DND-41 (cell line): ENCODE data around the gene CEMIP.

Experiments used
- ATAC-seq: fragments of 200-7000 bp; cut with Tn5 transposase; 3 replicates; pipeline ENCODE4 v1.9.1; 2021; ENCODE audit warnings: low read depth; ENCODE audit not compliant: insufficient read depth
- DNase-seq: peaks from one replicate; pipeline ENCODE4 v3.0.0-alpha.2; 2020
- H2AFZ ChIP-seq: 2 replicates; pipeline ENCODE4 v1.6.0; 2012; ENCODE audit warnings: low read depth, low read length
- H3K27ac ChIP-seq: 2 replicates; pipeline ENCODE4 v1.5.1; 2012; ENCODE audit warnings: low read length, inconsistent platforms
- H3K27me3 ChIP-seq: fragments of 200-600 bp; sonication (generic); 2 replicates; pipeline ENCODE4 v1.6.0; 2012; ENCODE audit warnings: low read length, mild to moderate bottlenecking, inconsistent platforms; ENCODE audit not compliant: insufficient read depth, poor library complexity
- H3K36me3 ChIP-seq: 2 replicates; pipeline ENCODE4 v1.5.1; 2012; ENCODE audit warnings: low read length, inconsistent platforms; ENCODE audit not compliant: insufficient read depth
- H3K4me1 ChIP-seq: 2 replicates; pipeline ENCODE4 v1.5.1; 2012; ENCODE audit warnings: mild to moderate bottlenecking, low read length; ENCODE audit not compliant: insufficient read depth
- H3K4me2 ChIP-seq: 2 replicates; pipeline ENCODE4 v1.6.0; 2012; ENCODE audit warnings: mild to moderate bottlenecking, moderate library complexity, low read length, inconsistent platforms; ENCODE audit not compliant: insufficient read depth
- H3K4me3 ChIP-seq, 2 experiments: fragments of 200-600 bp in 1 of 2; shearing (Covaris generic) in 1 of 2; 2 replicates each; pipeline ENCODE4 v1.5.1; 2012 to 2016; ENCODE audit warnings: inconsistent platforms in 2 of 2, low read length in 2 of 2, mild to moderate bottlenecking in 2 of 2, low read depth in 1 of 2, moderate library complexity in 1 of 2
- H3K79me2 ChIP-seq: 2 replicates; pipeline ENCODE4 v1.6.0; 2012; ENCODE audit warnings: low read length, inconsistent platforms; ENCODE audit not compliant: insufficient read depth
- H3K9ac ChIP-seq: 2 replicates; pipeline ENCODE4 v1.6.0; 2012; ENCODE audit warnings: low read depth, mild to moderate bottlenecking, inconsistent platforms, low read length, moderate library complexity
- H3K9me3 ChIP-seq: 2 replicates; pipeline ENCODE4 v1.5.1; 2012; ENCODE audit warnings: low read length, moderate library complexity, mild to moderate bottlenecking, inconsistent platforms; ENCODE audit not compliant: insufficient read depth, severe bottlenecking
- H4K20me1 ChIP-seq: 2 replicates; pipeline ENCODE4 v1.6.0; 2012; ENCODE audit warnings: low read length; ENCODE audit not compliant: insufficient read depth
- EZH2 ChIP-seq: IDR thresholded peaks from 3 replicates; pipeline ENCODE4 v1.6.1; 2012; ENCODE audit warnings: borderline replicate concordance, low read depth, mild to moderate bottlenecking, moderate library complexity, low read length, inconsistent platforms; ENCODE audit not compliant: severe bottlenecking
- TF ChIP-seq, protein P1 (sequence below): IDR thresholded peaks from 2 replicates; pipeline ENCODE4 v1.5.1; 2012; ENCODE audit warnings: borderline replicate concordance, low read length, moderate library complexity, mild to moderate bottlenecking; ENCODE audit not compliant: poor library complexity, severe bottlenecking; ENCODE audit errors: extremely low read depth

CEMIP gene

DNA sequence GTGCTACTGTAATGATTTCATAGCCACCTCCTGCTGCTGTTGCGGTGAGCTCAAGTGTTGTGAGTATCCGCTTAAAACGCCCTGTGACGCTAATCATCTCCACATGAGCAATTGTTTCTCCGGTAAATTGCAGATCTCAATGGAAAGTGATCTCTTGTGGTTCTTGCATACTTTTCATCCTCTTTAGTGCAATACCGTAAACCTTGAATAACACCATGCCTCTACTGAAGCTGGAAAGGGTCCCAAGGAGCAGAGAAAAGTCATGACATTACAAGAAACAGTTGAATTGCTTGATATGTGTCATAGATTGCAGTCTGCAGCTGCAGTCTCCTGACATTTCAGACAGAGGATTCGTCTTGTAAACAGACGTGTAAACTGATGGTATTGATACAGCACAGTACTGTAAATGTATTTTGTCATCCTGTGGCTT is 6.0 kb upstream of the CEMIP start:
- Histone ChIP-seq H3K4me1 (no peaks in the 10 kb centered on the region), H3K79me2 (no peaks in the 10 kb centered on the region), H3K9me3 (no peaks in the 10 kb centered on the region), H3K4me2 (no peak overlapping the region), H3K27ac (no peak overlapping the region), H3K9ac (no peak overlapping the region), H3K27me3 (no peaks in the 10 kb centered on the region), H3K36me3 (no peaks in the 10 kb centered on the region), H3K4me3 (no peak overlapping the region), H4K20me1 (no peaks in the 10 kb centered on the region; the same call in 1 of the 2 replicates), H2AFZ (no peak overlapping the region)
- TF ChIP-seq EZH2 = no peak
- TF ChIP-seq, protein P1, sequence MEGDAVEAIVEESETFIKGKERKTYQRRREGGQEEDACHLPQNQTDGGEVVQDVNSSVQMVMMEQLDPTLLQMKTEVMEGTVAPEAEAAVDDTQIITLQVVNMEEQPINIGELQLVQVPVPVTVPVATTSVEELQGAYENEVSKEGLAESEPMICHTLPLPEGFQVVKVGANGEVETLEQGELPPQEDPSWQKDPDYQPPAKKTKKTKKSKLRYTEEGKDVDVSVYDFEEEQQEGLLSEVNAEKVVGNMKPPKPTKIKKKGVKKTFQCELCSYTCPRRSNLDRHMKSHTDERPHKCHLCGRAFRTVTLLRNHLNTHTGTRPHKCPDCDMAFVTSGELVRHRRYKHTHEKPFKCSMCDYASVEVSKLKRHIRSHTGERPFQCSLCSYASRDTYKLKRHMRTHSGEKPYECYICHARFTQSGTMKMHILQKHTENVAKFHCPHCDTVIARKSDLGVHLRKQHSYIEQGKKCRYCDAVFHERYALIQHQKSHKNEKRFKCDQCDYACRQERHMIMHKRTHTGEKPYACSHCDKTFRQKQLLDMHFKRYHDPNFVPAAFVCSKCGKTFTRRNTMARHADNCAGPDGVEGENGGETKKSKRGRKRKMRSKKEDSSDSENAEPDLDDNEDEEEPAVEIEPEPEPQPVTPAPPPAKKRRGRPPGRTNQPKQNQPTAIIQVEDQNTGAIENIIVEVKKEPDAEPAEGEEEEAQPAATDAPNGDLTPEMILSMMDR = no peak
- DNase-seq = no peak
- ATAC-seq = no peak

DNA sequence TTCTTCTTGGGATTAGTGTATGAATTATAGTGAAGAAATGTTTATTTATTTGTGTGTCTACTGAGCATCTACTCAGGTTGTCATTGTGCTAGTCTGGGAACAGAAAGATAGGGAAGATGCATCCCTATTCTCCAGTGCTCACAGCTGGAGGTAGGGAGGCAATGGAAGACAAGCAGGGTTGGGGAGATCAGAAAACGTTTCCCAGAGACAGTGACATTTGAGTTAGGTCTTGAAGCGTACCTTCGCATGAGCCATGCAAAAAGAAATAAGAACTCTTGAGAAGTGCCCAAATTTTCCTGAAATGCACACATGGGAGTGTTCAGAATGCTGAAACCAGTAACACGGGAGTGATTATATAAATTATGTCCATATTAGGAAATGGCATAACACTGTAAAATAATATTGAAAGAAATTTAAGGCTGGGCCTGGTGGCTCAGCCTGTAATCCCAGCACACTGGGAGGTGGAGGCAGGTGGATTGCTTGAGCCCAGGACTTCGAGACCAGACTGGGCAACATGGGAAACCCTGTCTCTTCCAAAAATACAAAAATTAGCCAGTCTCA is 5.3 kb upstream of the CEMIP start:
- H3K4me3 ChIP-seq = no peak overlapping the region
- H3K4me2 ChIP-seq = no peak overlapping the region
- H2AFZ ChIP-seq = no peak overlapping the region
- no peaks in the 10 kb centered on the region for H3K9me3 ChIP-seq
- no peaks in the 10 kb centered on the region for H3K36me3 ChIP-seq
- ATAC-seq (no peak), DNase-seq (no peak)
- TF ChIP-seq, protein P1 = no peak
- TF ChIP-seq EZH2 = no peak
- H4K20me1 ChIP-seq = no peaks in the 10 kb centered on the region; the same call in 1 of the 2 replicates
- no peaks in the 10 kb centered on the region for H3K27me3 ChIP-seq
- no peaks in the 10 kb centered on the region for H3K4me1 ChIP-seq
- H3K79me2 ChIP-seq = no peaks in the 10 kb centered on the region
- no peak overlapping the region for H3K9ac ChIP-seq
- no peak overlapping the region for H3K27ac ChIP-seq

DNA sequence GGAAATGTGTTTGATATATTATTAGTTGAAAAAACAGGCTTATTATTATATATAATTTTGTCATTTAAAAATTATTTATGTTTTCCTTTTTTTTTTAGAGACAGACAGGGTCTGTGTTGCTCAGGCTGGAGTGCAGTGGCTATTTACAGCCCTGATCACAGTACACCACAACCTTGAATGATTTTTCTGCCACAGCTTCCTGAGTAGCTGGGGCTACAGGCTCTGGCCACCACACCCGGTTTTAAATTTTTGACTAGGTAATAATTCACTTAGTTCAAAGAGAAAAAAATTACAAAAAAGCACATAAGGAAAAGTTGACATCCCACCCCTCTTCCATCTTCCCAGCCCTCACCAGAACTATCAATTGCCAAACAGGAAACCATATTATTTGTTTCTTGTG is 4.7 kb upstream of the CEMIP start:
- no peaks in the 10 kb centered on the region; the same call in 1 of the 2 replicates for H4K20me1 ChIP-seq
- H3K9me3 ChIP-seq = no peaks in the 10 kb centered on the region
- no peak overlapping the region for H3K9ac ChIP-seq
- H3K4me3 ChIP-seq = no peak overlapping the region
- H2AFZ ChIP-seq = no peak overlapping the region
- TF ChIP-seq, protein P1 = no peak
- H3K4me2 ChIP-seq = no peak overlapping the region
- H3K79me2 ChIP-seq = no peaks in the 10 kb centered on the region
- no peak overlapping the region for H3K27ac ChIP-seq
- DNase-seq = no peak
- H3K27me3 ChIP-seq = no peaks in the 10 kb centered on the region
- ATAC-seq = no peak
- H3K36me3 ChIP-seq = no peaks in the 10 kb centered on the region
- no peaks in the 10 kb centered on the region for H3K4me1 ChIP-seq

DNA sequence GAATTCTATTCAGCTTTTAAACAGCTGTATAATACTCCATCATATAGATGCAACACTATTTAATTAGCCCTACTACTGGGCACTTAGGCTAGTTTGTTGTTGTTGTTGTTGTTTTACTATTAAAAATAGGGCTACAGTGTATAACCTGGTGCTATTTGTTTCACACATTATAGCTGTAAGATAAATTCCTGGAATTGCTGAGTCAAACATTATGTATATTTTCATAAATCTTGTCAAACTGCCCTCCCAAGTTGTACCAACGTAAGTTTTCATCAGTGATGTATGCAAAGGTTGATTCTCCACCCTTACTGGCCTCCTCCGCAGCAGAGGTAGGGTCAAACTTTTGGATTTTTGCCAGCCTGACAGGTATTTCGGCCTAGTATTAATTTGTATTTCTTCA is 3.8 kb upstream of the CEMIP start:
- no peak overlapping the region for H3K4me3 ChIP-seq
- H2AFZ ChIP-seq = no peak overlapping the region
- no peaks in the 10 kb centered on the region; the same call in 1 of the 2 replicates for H4K20me1 ChIP-seq
- H3K9ac ChIP-seq = no peak overlapping the region
- H3K27ac ChIP-seq = no peak overlapping the region
- ATAC-seq = no peak
- no peaks in the 10 kb centered on the region for H3K9me3 ChIP-seq
- H3K27me3 ChIP-seq = no peaks in the 10 kb centered on the region
- H3K36me3 ChIP-seq = no peaks in the 10 kb centered on the region
- H3K4me2 ChIP-seq = no peak overlapping the region
- no peak for TF ChIP-seq EZH2
- TF ChIP-seq, protein P1 = no peak
- H3K4me1 ChIP-seq = no peaks in the 10 kb centered on the region
- no peak for DNase-seq
- H3K79me2 ChIP-seq = no peaks in the 10 kb centered on the region
